Esophagus muscularis mucosa (tissue), 4 donors: ENCODE results near the gene DGKB. TPM values are rescaled to one million over a fixed set of nuclear protein-coding genes. Genes with fewer than 3 reads are reported as not detected.
"Not testable (repeated sequence)": the region's sequence is repeated elsewhere in the genome, so short reads cannot be mapped to it uniquely, and the experiment has no call there.

Experiments used
- DNase-seq: peaks from one replicate; pipeline ENCODE4 v3.0.0-alpha.2; 2017; ENCODE audit errors: extremely low spot score
- H3K27ac ChIP-seq, 4 donors: fragments of 200-600 bp; sonication (generic); replicated peaks in 1 of 4; 1 replicate in 3 of 4; 2 replicates in 1 of 4; pipeline ENCODE4 v1.5.1; 2016 to 2019; ENCODE audit warnings: mild to moderate bottlenecking in 1 of 4
- H3K27me3 ChIP-seq, 4 donors: fragments of 200-600 bp; sonication (generic); one replicate each; pipeline versions ENCODE4 v1.5.1 to v1.6.0; 2016 to 2019
- H3K36me3 ChIP-seq, 4 donors: fragments of 200-600 bp; sonication (generic); one replicate each; pipeline ENCODE4 v1.5.1; 2016 to 2019
- H3K4me1 ChIP-seq, 4 donors: fragments of 200-600 bp; sonication (generic); one replicate each; pipeline ENCODE4 v1.5.1; 2016 to 2019
- H3K4me3 ChIP-seq, 4 donors: fragments of 200-600 bp; sonication (generic); 1 replicate in 2 of 4; 2 replicates in 2 of 4; pipeline ENCODE4 v1.5.1; 2016 to 2019; ENCODE audit warnings: mild to moderate bottlenecking in 4 of 4, moderate library complexity in 1 of 4
- H3K9me3 ChIP-seq, 4 donors: fragments of 200-600 bp; sonication (generic); 1 replicate in 3 of 4; 2 replicates in 1 of 4; pipeline ENCODE4 v1.5.1; 2016 to 2019
- EP300 ChIP-seq: sonication (generic); formaldehyde crosslinking; IDR thresholded peaks from one replicate; pipeline ENCODE4 v1.6.1; 2017; ENCODE audit warnings: antibody characterized with exemption
- POLR2A ChIP-seq: fragments of 450-650 bp; IDR thresholded peaks from one replicate; pipeline ENCODE4 v1.6.1; 2017; ENCODE audit warnings: antibody characterized with exemption, moderate library complexity, mild to moderate bottlenecking, low read depth
- POLR2AphosphoS5 ChIP-seq, 2 donors: sonication (generic); formaldehyde crosslinking; IDR thresholded peaks; one replicate each; pipeline ENCODE4 v1.6.1; 2017; ENCODE audit warnings: antibody characterized with exemption in 2 of 2
- WGBS: methylation state at CpG from one replicate; pipeline ENCODE4 v1.1.5; 2018; 5-methylcytosine and 5-hydroxymethylcytosine counted together
- intact Hi-C: fragments of 100-400 bp; cut with DNase I; formaldehyde crosslinking; loops from one replicate; pipeline ENCODE4 v1.15.1; 2023
- total RNA-seq, 4 donors: library from RNA; depleted of rRNA; stranded (reverse); fragments of >200 nt; gene quantifications; one replicate each; pipeline versions ENCODE4 v1.1.0 to v1.2.1, GENCODE V29; 2016
- TF ChIP-seq, protein P1 (sequence below), 3 experiments: fragments of 200-600 bp in 2 of 3; fragments of 450-650 bp in 1 of 3; sonication (generic) in 2 of 3; IDR thresholded peaks; one replicate each; pipeline ENCODE4 v1.5.1; 2017 to 2019; ENCODE audit warnings: antibody characterized with exemption in 3 of 3, mild to moderate bottlenecking in 2 of 3, moderate library complexity in 1 of 3

Gene DGKB
- total RNA-seq, 4 donors from 2014 or later: 10.4 to 18.5 (median 16.0) TPM

DNA sequence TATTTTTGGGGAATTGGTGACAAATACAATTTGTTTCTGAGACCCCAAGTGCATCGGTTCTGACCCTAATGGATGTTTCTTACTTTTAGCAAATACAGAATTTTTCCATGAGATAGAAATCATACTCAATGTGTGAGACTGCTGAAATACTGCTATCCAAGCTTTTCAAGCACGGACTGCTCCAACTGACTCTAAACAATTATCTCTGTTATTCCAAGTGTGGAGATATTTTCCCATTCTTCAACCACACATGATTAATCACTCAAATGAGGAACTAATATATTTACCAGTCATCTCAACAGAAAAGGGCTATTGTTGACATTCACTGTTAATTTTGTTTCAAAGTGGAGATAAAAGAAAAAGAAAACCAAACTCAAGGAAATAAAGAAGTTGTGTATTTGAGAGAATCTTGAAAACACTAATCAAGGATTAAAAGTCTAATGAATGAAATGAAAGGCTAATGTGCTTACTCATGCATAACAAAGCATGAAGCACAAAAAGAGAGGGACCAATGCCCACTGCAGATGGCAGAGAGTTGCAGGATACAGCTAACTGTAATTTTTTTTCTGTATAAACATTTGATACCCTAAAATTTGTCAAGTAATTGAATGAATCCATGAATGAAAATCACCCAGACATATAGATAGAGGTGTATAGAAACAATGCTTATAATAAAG lies 423.6 kb downstream of the DGKB start:
- H3K4me3 ChIP-seq: no peak overlapping the region
- 58% methylated on average over 2 of the region's 2 CpGs for WGBS
- H3K9me3 ChIP-seq: no peaks in the 10 kb centered on the region

DNA sequence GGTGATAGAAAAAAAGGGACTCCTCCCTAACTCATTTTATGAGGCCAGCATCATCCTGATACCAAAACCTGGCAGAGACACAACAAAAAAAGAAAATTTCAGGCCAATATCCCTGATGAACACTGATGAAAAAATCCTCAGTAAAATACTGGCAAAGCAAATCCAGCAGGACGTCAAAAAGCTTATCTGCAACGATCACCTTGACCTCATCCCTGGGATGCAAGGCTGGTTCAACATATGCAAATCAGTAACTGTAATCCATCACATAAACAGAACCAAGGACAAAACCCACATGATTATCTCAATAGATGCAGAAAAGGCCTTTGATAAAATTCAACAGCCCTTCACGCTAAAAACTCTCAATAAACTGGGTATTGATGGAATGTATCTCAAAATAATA lies 440.8 kb downstream of the DGKB start:
- intact Hi-C loops, H3K4me3 ChIP-seq, H3K27ac ChIP-seq, DNase-seq, H3K27me3 ChIP-seq, H3K4me1 ChIP-seq, H3K9me3 ChIP-seq, H3K36me3 ChIP-seq: not testable (repeated sequence)
- 26% methylated on average over 3 of the region's 3 CpGs for WGBS

More for the DNA sequence above, 423.6 kb downstream of the DGKB start:
- no peak overlapping the region for H3K27ac ChIP-seq
- peaks cover 0 to 6% (median 0%) of the 10 kb centered on the region in 4 donors for H3K4me1 ChIP-seq
- H3K27me3 ChIP-seq: no peaks in the 10 kb centered on the region
- intact Hi-C loops: no loop called here
- H3K36me3 ChIP-seq: no peaks in the 10 kb centered on the region
- no peak for TF ChIP-seq EP300
- TF ChIP-seq POLR2AphosphoS5 (IDR thresholded peaks at IDR 0.05): no peak
- TF ChIP-seq, protein P1, sequence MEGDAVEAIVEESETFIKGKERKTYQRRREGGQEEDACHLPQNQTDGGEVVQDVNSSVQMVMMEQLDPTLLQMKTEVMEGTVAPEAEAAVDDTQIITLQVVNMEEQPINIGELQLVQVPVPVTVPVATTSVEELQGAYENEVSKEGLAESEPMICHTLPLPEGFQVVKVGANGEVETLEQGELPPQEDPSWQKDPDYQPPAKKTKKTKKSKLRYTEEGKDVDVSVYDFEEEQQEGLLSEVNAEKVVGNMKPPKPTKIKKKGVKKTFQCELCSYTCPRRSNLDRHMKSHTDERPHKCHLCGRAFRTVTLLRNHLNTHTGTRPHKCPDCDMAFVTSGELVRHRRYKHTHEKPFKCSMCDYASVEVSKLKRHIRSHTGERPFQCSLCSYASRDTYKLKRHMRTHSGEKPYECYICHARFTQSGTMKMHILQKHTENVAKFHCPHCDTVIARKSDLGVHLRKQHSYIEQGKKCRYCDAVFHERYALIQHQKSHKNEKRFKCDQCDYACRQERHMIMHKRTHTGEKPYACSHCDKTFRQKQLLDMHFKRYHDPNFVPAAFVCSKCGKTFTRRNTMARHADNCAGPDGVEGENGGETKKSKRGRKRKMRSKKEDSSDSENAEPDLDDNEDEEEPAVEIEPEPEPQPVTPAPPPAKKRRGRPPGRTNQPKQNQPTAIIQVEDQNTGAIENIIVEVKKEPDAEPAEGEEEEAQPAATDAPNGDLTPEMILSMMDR (IDR thresholded peaks at IDR 0.05): no peak
- no peak for TF ChIP-seq POLR2A
- no peak for DNase-seq

DNA sequence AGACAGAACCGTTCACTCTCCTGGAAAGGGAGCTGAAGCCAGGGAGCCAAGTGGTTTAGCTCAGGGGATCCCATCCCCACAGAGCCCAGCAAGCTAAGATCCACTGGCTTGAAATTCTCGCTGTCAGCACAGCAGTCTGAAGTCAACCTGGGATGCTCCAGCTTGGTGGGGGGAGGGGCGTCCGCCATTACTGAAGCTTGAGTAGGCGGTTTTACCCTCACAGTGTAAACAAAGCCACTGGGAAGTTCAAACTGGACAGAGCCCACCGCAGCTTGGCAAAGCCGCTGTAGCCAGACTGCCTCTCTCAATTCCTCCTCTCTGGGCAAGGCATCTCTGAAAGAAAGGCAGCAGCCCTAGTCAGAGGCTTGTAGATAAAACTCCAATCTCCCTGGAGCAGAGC lies 443.7 kb downstream of the DGKB start:
- intact Hi-C loops: loop anchor here (5.0 kb wide), 1 partner anchor 1177 kb away; no protein-coding TSS in a partner anchor
- not testable (repeated sequence) for H3K4me3 ChIP-seq, H3K36me3 ChIP-seq, H3K27ac ChIP-seq, H3K27me3 ChIP-seq, H3K4me1 ChIP-seq, H3K9me3 ChIP-seq, DNase-seq
- 100% methylated on average over 2 of the region's 7 CpGs for WGBS

DNA sequence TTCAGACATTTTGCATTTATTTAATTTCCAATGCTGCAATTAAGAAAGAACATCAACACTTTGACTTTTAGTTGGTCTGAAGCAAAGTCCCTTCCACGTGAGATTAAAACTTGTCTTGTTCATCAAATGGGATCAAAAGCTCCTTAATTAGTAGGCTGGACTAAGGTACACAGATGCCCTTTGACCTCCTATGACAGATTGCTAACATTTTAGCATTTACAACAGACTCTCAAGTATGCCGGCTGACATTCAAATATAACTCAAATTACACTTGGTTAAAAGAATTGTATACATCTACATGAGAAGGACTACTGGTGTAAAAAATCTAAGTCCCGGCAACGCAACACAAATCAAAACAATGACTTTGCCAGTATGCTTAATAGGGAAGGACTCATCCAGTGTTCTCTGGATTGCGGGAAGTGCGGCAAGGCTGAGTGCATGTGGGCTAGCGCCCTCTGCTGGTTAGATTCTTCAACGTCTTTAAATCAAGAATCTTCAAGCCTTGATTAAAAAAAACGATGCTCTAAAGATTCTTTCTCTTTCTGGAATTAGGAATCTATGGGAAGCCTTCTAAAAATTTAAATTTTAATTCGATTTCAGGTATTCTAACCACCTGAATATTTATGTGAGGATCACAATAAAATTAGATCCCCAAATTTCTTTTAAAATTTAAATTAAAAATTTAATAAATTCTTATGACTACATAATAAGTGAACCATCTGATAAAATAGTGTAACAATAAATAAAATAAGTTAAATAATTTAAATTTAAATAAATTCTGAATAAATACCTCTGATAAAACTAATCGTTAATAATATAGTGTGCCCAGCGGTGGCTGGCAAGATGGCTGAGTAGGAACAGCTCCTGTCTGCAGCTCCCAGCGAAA lies 444.7 kb downstream of the DGKB start:
- Histone ChIP-seq H3K4me1 (peaks cover 0 to 3% (median 0%) of the 10 kb centered on the region in 4 donors), H3K27ac (no peak overlapping the region), H3K36me3 (no peaks in the 10 kb centered on the region), H3K4me3 (peak overlapping the region in 1 of 4 donors; percentile 27), H3K27me3 (no peaks in the 10 kb centered on the region), H3K9me3 (no peaks in the 10 kb centered on the region)
- TF ChIP-seq EP300: no peak
- TF ChIP-seq, protein P1 (IDR thresholded peaks at IDR 0.05): peak; percentile 68 to 84 (median 82)
- intact Hi-C loops: loop anchor here (5.0 kb wide), 1 partner anchor 1176 kb away; no protein-coding TSS in a partner anchor
- no peak for DNase-seq
- 31% methylated on average over 13 of the region's 13 CpGs for WGBS

DNA sequence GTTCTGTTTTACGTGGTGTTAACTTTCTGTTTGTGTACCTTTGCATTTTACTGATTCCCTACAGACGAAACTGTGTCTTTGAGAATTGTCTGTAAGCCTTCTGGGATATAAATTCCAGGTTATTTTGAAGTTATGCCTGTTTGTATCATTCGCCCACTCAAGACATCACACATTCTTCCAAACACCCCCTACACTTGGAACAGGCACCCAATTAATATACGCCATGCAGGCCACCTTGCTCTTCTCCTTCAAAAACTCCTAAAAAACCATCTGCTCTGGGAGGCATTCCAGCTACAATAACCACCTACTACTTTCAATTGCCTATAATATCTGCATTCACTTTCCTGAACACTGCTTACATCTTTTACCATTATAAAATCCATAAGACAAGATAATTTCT lies 453.3 kb downstream of the DGKB start:
- TF ChIP-seq, protein P1 (IDR thresholded peaks at IDR 0.05): no peak
- TF ChIP-seq EP300: no peak
- TF ChIP-seq POLR2AphosphoS5 (IDR thresholded peaks at IDR 0.05): no peak
- TF ChIP-seq POLR2A: no peak
- intact Hi-C loops: no loop called here
- H3K27me3 ChIP-seq: no peaks in the 10 kb centered on the region
- no peaks in the 10 kb centered on the region for H3K4me1 ChIP-seq
- no peaks in the 10 kb centered on the region for H3K9me3 ChIP-seq
- no peak for DNase-seq
- no peak overlapping the region for H3K4me3 ChIP-seq
- no peak overlapping the region for H3K27ac ChIP-seq
- WGBS: 79% methylated on average over 4 of the region's 4 CpGs
- no peaks in the 10 kb centered on the region for H3K36me3 ChIP-seq
